PFSK-1 (cell line): ENCODE measurements around the gene FBXL7.

Experiments used
- POLR2AphosphoS5 ChIP-seq: IDR thresholded peaks from 2 replicates; pipeline ENCODE4 v1.6.1; 2012; ENCODE audit warnings: low read depth, mild to moderate bottlenecking, control low read depth, low read length, moderate library complexity
- TAF1 ChIP-seq: IDR thresholded peaks from 2 replicates; pipeline ENCODE4 v1.6.1; 2012; ENCODE audit warnings: low read length, control low read depth, borderline replicate concordance; ENCODE audit not compliant: insufficient read depth
- TF ChIP-seq, protein P1 (sequence below), 2 experiments: IDR thresholded peaks; 2 replicates each; pipeline versions ENCODE4 v1.6.1 to v1.8.0; 2011 to 2012; ENCODE audit warnings: low read depth in 2 of 2, low read length in 2 of 2, control low read depth in 1 of 2, inconsistent platforms in 1 of 2, mild to moderate bottlenecking in 1 of 2, moderate library complexity in 1 of 2; ENCODE audit not compliant: insufficient read depth in 1 of 2

GRCh38 chr5:15549961-15550360 is 50.0 kb downstream of the FBXL7 start:
- TF ChIP-seq POLR2AphosphoS5 (no peak), TAF1 (no peak)
- TF ChIP-seq, protein P1, sequence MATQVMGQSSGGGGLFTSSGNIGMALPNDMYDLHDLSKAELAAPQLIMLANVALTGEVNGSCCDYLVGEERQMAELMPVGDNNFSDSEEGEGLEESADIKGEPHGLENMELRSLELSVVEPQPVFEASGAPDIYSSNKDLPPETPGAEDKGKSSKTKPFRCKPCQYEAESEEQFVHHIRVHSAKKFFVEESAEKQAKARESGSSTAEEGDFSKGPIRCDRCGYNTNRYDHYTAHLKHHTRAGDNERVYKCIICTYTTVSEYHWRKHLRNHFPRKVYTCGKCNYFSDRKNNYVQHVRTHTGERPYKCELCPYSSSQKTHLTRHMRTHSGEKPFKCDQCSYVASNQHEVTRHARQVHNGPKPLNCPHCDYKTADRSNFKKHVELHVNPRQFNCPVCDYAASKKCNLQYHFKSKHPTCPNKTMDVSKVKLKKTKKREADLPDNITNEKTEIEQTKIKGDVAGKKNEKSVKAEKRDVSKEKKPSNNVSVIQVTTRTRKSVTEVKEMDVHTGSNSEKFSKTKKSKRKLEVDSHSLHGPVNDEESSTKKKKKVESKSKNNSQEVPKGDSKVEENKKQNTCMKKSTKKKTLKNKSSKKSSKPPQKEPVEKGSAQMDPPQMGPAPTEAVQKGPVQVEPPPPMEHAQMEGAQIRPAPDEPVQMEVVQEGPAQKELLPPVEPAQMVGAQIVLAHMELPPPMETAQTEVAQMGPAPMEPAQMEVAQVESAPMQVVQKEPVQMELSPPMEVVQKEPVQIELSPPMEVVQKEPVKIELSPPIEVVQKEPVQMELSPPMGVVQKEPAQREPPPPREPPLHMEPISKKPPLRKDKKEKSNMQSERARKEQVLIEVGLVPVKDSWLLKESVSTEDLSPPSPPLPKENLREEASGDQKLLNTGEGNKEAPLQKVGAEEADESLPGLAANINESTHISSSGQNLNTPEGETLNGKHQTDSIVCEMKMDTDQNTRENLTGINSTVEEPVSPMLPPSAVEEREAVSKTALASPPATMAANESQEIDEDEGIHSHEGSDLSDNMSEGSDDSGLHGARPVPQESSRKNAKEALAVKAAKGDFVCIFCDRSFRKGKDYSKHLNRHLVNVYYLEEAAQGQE (IDR thresholded peaks at IDR 0.05; ENCODE audit: insufficient read depth in 1 of 2, low read depth in 2 of 2, low read length in 2 of 2) = no peak
